Kidney epithelial cell (primary cell): ENCODE results near the gene EXOC3L1. TPM values are rescaled to one million over a fixed set of nuclear protein-coding genes. Genes with fewer than 3 reads are reported as not detected.

Experiments
- DNase-seq: peaks from one replicate; pipeline ENCODE4 v3.0.0-alpha.2; 2010; ENCODE audit warnings: low read depth
- H3K27me3 ChIP-seq: 2 replicates; pipeline ENCODE4 v1.6.0; 2011; ENCODE audit warnings: low read length; ENCODE audit not compliant: control insufficient read depth, insufficient read depth
- H3K36me3 ChIP-seq: 2 replicates; pipeline ENCODE4 v1.5.1; 2011; ENCODE audit warnings: low read length; ENCODE audit not compliant: control insufficient read depth, insufficient read depth
- H3K4me3 ChIP-seq: 2 replicates; pipeline ENCODE4 v1.5.1; 2011; ENCODE audit warnings: low read depth, mild to moderate bottlenecking, control low read depth, low read length
- CTCF ChIP-seq: IDR thresholded peaks from 2 replicates; pipeline ENCODE4 v1.5.1; 2011; ENCODE audit warnings: mild to moderate bottlenecking, moderate library complexity, low read length, control low read depth, inconsistent platforms; ENCODE audit not compliant: insufficient read depth, poor library complexity, severe bottlenecking
- total RNA-seq: library from RNA; depleted of rRNA; stranded (reverse); fragments of >200 nt; gene quantifications from 2 replicates; pipeline ENCODE4 v1.2.3, GENCODE V29; 2015

Gene EXOC3L1
- total RNA-seq, 1 donor from 2014 or later: 0.25 TPM

GRCh38 chr16:67169011-67169451, 20.9 kb downstream of the EXOC3L1 start:
- Histone ChIP-seq H3K4me3 (no peak overlapping the region), H3K27me3 (peaks cover 36% of the 10 kb centered on the region), H3K36me3 (no peaks in the 10 kb centered on the region)
- TF ChIP-seq CTCF: no peak
- DNase-seq: no peak

GRCh38 chr16:67167588-67167987, 22.3 kb downstream of the EXOC3L1 start:
- Histone ChIP-seq H3K27me3 (peaks cover 50% of the 10 kb centered on the region), H3K36me3 (no peaks in the 10 kb centered on the region)

GRCh38 chr16:67166598-67167168, 23.3 kb downstream of the EXOC3L1 start:
- no peak for DNase-seq
- Histone ChIP-seq H3K27me3 (peaks cover 57% of the 10 kb centered on the region), H3K36me3 (peaks cover under 1% of the 10 kb centered on the region), H3K4me3 (no peak overlapping the region)
- TF ChIP-seq CTCF: no peak

More at GRCh38 chr16:67167588-67167987, 22.3 kb downstream of the EXOC3L1 start:
- DNase-seq: no peak
- no peak for TF ChIP-seq CTCF
- no peak overlapping the region for H3K4me3 ChIP-seq

- H3K36me3 ChIP-seq: peaks cover 1% of the 10 kb centered on the region
- TF ChIP-seq CTCF: no peak
- peaks cover 61% of the 10 kb centered on the region for H3K27me3 ChIP-seq
- DNase-seq: no peak
- H3K4me3 ChIP-seq: no peak overlapping the region
Measured at GRCh38 chr16:67166110-67166547, 23.8 kb downstream of the EXOC3L1 start.

GRCh38 chr16:67165121-67166078, 24.5 kb downstream of the EXOC3L1 start:
- Histone ChIP-seq H3K27me3 (peaks cover 61% of the 10 kb centered on the region), H3K36me3 (peaks cover 1% of the 10 kb centered on the region), H3K4me3 (no peak overlapping the region)
- no peak for DNase-seq
- no peak for TF ChIP-seq CTCF
